NB4 (cell line): Measurements from ENCODE around the gene ZNF581.

Source experiments
- POLR2A ChIP-seq: IDR thresholded peaks from 2 replicates; pipeline ENCODE4 v1.6.1; 2011; ENCODE audit warnings: mild to moderate bottlenecking; ENCODE audit not compliant: insufficient read length; ENCODE audit errors: extremely low read depth
- TF ChIP-seq, protein P1 (sequence below): IDR thresholded peaks from one replicate; pipeline ENCODE4 v1.5.1; 2012; ENCODE audit warnings: low read depth, low read length

DNA sequence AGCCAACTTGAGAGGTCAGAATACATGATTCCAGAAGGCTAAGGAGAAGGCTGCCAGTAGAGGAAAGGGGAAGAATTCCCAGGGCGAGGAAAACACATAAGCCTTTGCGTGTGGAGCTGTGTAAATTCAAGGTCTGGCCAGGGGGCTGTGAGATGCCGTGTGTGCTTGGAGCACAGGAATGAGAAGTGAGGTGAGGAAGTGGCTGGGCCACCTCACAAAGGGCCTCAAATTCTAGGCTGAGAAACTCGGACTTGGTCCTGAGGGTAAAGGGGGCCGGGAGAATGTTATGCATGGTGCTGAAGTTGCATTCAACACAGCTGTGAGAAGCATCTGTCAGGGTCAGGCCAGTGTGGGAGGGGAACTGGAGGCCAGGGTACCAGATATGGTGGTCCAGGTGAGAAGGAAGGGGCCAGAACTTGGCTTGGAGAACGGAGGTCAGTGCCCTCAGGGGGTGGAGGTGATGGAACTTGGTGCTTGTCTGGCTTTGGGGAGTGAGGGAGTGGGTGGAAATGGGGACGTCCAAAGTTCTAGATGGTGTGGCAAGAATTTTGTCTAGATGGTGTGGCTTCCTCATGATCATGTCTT lies 7.5 kb upstream of the ZNF581 start:
- TF ChIP-seq, protein P1, sequence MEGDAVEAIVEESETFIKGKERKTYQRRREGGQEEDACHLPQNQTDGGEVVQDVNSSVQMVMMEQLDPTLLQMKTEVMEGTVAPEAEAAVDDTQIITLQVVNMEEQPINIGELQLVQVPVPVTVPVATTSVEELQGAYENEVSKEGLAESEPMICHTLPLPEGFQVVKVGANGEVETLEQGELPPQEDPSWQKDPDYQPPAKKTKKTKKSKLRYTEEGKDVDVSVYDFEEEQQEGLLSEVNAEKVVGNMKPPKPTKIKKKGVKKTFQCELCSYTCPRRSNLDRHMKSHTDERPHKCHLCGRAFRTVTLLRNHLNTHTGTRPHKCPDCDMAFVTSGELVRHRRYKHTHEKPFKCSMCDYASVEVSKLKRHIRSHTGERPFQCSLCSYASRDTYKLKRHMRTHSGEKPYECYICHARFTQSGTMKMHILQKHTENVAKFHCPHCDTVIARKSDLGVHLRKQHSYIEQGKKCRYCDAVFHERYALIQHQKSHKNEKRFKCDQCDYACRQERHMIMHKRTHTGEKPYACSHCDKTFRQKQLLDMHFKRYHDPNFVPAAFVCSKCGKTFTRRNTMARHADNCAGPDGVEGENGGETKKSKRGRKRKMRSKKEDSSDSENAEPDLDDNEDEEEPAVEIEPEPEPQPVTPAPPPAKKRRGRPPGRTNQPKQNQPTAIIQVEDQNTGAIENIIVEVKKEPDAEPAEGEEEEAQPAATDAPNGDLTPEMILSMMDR: no peak
- TF ChIP-seq POLR2A: no peak
